ENCODE data around the gene PLCB1.

DNA sequence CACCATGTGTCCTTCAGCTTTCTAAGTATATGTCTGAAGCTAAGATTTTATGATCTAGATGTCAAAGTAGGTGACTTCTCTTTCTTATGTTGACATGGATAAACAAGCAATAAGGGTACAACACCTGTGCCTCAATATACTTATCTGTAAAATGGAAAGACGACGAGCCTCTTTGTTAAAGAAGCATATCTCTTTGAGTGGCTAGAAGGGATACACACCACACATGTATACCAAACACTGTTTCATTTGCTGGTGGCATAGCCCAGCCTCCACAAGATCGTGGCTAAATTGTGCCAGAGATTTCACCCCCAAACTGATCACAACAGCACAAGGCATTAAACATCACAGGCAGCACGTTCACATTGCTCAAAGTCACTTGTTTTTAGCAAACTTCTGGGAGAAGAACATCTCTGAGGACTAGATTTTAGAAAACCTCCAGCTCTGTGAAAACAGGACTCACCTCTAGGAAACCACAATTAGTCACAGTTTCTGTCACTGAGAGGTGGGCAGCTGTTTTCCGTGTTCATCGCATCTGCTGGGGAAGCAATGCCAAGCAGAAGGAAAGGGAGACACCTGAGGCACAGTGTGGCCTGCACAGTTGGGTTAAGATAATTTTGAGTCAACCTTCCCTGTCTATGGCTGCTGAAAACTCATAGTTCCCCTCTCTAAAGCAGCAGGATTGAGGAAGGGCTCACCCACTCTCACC, 673.8 kb downstream of the PLCB1 start:
- no peak for TF ChIP-seq CTCF (IDR thresholded peaks at IDR 0.05)
- no peak for TF ChIP-seq POLR2AphosphoS5 (IDR thresholded peaks at IDR 0.05)
- TF ChIP-seq POLR2A (IDR thresholded peaks at IDR 0.05), result no peak

Data from breast epithelium (tissue), 3 donors.